DMS53 (cell line): ENCODE results near the gene FAM161A.
"Not testable (repeated sequence)": the region's sequence is repeated elsewhere in the genome, so short reads cannot be mapped to it uniquely, and the experiment has no call there.

Experiments used
- DNase-seq: peaks from one replicate; lab custom pipeline; 2025; lab: John Stamatoyannopoulos, UW

The FAM161A gene

GRCh38 chr2:61853847-61854563 is at the start of gene FAM161A:
TSS of gene FAM161A (minus strand) at chr2:61854060. CDS start at chr2:61854041, 19 bp downstream.
- peak; percentile 94 for DNase-seq

GRCh38 chr2:61900281-61900680 is 46.4 kb upstream of the FAM161A start:
- DNase-seq, result no peak

- peak; percentile 33 for DNase-seq
These were observed 45.0 kb upstream of the FAM161A start for GRCh38 chr2:61898810-61899209.

GRCh38 chr2:61888267-61889055 is 34.6 kb upstream of the FAM161A start, which contains the start of gene CCT4:
TSS of gene CCT4 (minus strand) at chr2:61888656. CDS start at chr2:61888507, 149 bp downstream.
- DNase-seq, result peak; percentile 93

GRCh38 chr2:61887717-61888266 is 33.9 kb upstream of the FAM161A start:
- peak; percentile 56 for DNase-seq

GRCh38 chr2:61885896-61886603 is 32.2 kb upstream of the FAM161A start:
- no peak for DNase-seq

GRCh38 chr2:61882850-61883249 is 29.0 kb upstream of the FAM161A start:
- no peak for DNase-seq

GRCh38 chr2:61879351-61879750 is 25.5 kb upstream of the FAM161A start:
- not testable (repeated sequence) for DNase-seq

- DNase-seq, result no peak
These were observed 24.9 kb upstream of the FAM161A start for GRCh38 chr2:61878761-61879160.

- DNase-seq, result no peak
These were observed 23.8 kb upstream of the FAM161A start for GRCh38 chr2:61877571-61878245.

- DNase-seq, result no peak
These were observed 22.5 kb upstream of the FAM161A start for GRCh38 chr2:61876400-61876799.

GRCh38 chr2:61866482-61867089 is 12.7 kb upstream of the FAM161A start:
- DNase-seq, result not testable (repeated sequence)

GRCh38 chr2:61862085-61862484 is 8.2 kb upstream of the FAM161A start:
- no peak for DNase-seq

GRCh38 chr2:61857224-61857623 is 3.4 kb upstream of the FAM161A start:
- DNase-seq, result no peak

- DNase-seq, result no peak
These were observed 1.4 kb upstream of the FAM161A start for GRCh38 chr2:61855318-61855613.

GRCh38 chr2:61854564-61855317 is 881 bp upstream of the FAM161A start:
- peak; percentile 99 for DNase-seq

GRCh38 chr2:61853086-61853846 is 594 bp downstream of the FAM161A start:
- peak; percentile 88 for DNase-seq

GRCh38 chr2:61851270-61851669 is 2.6 kb downstream of the FAM161A start:
- DNase-seq, result not testable (repeated sequence)

- peak; percentile 33 for DNase-seq
These were observed 8.5 kb downstream of the FAM161A start for GRCh38 chr2:61845320-61845719.

GRCh38 chr2:61841286-61841685 is 12.6 kb downstream of the FAM161A start:
- no peak for DNase-seq
